ENCODE data around the gene CMIP.

Gene CMIP

DNA sequence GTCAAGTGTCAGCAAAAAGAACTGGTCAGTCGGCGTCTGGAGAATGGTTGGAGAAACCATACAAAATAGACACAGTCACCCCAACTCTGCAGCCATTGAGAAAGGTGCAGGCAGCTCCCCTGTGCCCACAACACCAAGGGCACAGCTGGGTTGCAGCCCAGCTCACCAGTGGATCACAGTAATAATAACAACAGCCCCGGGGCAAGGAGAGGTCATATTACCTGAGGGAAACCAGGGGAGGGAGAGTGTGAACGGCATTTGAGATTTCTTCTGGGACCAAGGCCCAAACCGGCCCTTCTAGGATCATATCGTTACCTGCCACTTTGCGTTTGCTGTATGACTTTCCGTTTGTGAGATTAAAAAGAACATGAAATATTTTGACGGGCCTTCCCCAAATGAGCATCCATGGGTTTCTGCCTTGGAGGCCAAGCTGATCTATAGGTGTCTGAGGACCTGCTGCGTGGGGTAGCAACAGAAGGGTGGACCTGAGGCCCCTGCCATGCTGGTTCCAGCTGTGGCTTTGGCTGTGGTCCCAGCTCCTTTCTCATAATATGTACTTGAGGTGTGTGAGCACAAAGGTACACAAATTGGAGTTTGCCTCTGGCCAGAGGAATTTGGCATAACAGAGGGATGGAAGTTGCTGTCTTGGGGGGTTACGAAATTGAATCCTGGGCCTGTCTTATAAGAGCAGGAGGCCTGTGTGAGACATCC, 154.6 kb downstream of the CMIP start:
- TF ChIP-seq HDGF (IDR thresholded peaks at IDR 0.05; ENCODE audit: borderline replicate concordance) (no peak), BHLHE40 (IDR thresholded peaks at IDR 0.05; ENCODE audit: borderline replicate concordance) (no peak), ELF4 (IDR thresholded peaks at IDR 0.05) (no peak), FOXK2 (IDR thresholded peaks at IDR 0.05) (no peak), SUZ12 (IDR thresholded peaks at IDR 0.05) (no peak), L3MBTL2 (conservative IDR thresholded peaks at IDR 0.05) (no peak), ZNF384 (IDR thresholded peaks at IDR 0.05) (no peak), FOXA1 (IDR thresholded peaks at IDR 0.05) (no peak), ARNT (IDR thresholded peaks at IDR 0.05) (no peak), CTBP1 (IDR thresholded peaks at IDR 0.05; ENCODE audit: borderline replicate concordance) (no peak)
- TF ChIP-seq, protein P1, sequence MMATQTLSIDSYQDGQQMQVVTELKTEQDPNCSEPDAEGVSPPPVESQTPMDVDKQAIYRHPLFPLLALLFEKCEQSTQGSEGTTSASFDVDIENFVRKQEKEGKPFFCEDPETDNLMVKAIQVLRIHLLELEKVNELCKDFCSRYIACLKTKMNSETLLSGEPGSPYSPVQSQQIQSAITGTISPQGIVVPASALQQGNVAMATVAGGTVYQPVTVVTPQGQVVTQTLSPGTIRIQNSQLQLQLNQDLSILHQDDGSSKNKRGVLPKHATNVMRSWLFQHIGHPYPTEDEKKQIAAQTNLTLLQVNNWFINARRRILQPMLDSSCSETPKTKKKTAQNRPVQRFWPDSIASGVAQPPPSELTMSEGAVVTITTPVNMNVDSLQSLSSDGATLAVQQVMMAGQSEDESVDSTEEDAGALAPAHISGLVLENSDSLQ (IDR thresholded peaks at IDR 0.05): no peak
- CTCF ChIA-PET: interaction anchor here (0.6 kb wide), 1 partner anchor 1728 kb away, joined by 3 read pairs; no protein-coding TSS in a partner anchor
- POLR2A ChIA-PET: no interaction called here
- DNase-seq (ENCODE audit: extremely low spot score): no peak

DNA sequence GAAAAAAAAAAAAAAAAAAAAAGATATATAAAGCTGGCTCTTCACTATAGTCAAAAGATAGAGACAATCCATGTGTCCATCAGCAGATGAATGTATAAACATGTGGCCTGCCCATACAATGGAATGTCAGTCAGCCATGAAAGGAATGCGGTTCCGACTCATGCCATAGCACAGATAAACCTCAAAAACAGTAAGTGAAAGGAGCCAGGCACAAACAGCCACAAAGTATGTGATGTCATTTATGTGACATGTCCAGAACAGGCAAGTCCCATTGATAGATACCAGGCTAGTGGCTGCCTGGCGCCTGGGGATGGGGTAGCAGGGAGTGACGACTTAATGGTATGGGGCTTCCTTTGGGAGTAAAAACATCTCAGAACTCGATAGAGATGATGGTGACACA, 155.7 kb downstream of the CMIP start:
- CTCF ChIA-PET: no interaction called here
- POLR2A ChIA-PET: no interaction called here
- no peak for DNase-seq (ENCODE audit: extremely low spot score)
- TF ChIP-seq FOXM1 (IDR thresholded peaks at IDR 0.05; ENCODE audit: borderline replicate concordance): no peak
- TF ChIP-seq CTBP1 (IDR thresholded peaks at IDR 0.05; ENCODE audit: borderline replicate concordance): no peak
- TF ChIP-seq ELF4 (IDR thresholded peaks at IDR 0.05): no peak
- TF ChIP-seq FOXA1 (IDR thresholded peaks at IDR 0.05): no peak
- TF ChIP-seq HDGF (IDR thresholded peaks at IDR 0.05; ENCODE audit: borderline replicate concordance): no peak
- no peak for TF ChIP-seq ZNF384 (IDR thresholded peaks at IDR 0.05)
- no peak for TF ChIP-seq L3MBTL2 (conservative IDR thresholded peaks at IDR 0.05)
- TF ChIP-seq ARNT (IDR thresholded peaks at IDR 0.05): no peak
- no peak for TF ChIP-seq FOXK2 (IDR thresholded peaks at IDR 0.05)
- no peak for TF ChIP-seq LEF1 (IDR thresholded peaks at IDR 0.05; ENCODE audit: borderline replicate concordance)
- TF ChIP-seq SP1 (IDR thresholded peaks at IDR 0.05): no peak
- no peak for TF ChIP-seq SUZ12 (IDR thresholded peaks at IDR 0.05)
- no peak for TF ChIP-seq NFRKB (IDR thresholded peaks at IDR 0.05)
- no peak for TF ChIP-seq TARDBP (IDR thresholded peaks at IDR 0.05)
- TF ChIP-seq, protein P1 (IDR thresholded peaks at IDR 0.05): no peak
- no peak for TF ChIP-seq BHLHE40 (IDR thresholded peaks at IDR 0.05; ENCODE audit: borderline replicate concordance)

DNA sequence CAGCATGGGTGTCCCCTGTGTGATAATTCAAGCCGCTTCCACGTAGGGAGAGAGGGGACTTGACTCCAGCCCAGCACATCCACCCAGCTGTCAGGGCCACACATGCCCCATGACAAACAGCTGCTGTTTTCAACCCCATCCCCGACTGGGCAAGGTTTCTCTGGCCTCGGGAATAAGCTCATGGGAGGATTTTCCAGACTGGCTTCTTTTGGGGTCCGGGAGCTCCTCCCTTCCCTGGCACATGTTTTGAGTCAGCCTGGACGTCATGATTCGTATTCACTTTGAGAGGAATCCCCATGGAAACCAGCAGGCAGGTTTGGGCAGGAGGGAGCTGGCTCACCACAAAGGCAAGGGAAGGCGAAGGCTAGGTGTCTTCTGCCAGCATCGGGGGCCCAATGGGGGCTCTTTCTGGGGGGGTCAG, 156.4 kb downstream of the CMIP start:
- DNase-seq (ENCODE audit: extremely low spot score): no peak
- TF ChIP-seq FOXK2 (IDR thresholded peaks at IDR 0.05) (no peak), SP1 (IDR thresholded peaks at IDR 0.05) (no peak), TARDBP (IDR thresholded peaks at IDR 0.05) (no peak), HDGF (IDR thresholded peaks at IDR 0.05; ENCODE audit: borderline replicate concordance) (no peak), CTBP1 (IDR thresholded peaks at IDR 0.05; ENCODE audit: borderline replicate concordance) (no peak), FOXA1 (IDR thresholded peaks at IDR 0.05) (no peak), FOXM1 (IDR thresholded peaks at IDR 0.05; ENCODE audit: borderline replicate concordance) (no peak), ELF4 (IDR thresholded peaks at IDR 0.05) (no peak), L3MBTL2 (conservative IDR thresholded peaks at IDR 0.05) (no peak), SUZ12 (IDR thresholded peaks at IDR 0.05) (no peak)
- CTCF ChIA-PET: no interaction called here
- POLR2A ChIA-PET: no interaction called here

DNA sequence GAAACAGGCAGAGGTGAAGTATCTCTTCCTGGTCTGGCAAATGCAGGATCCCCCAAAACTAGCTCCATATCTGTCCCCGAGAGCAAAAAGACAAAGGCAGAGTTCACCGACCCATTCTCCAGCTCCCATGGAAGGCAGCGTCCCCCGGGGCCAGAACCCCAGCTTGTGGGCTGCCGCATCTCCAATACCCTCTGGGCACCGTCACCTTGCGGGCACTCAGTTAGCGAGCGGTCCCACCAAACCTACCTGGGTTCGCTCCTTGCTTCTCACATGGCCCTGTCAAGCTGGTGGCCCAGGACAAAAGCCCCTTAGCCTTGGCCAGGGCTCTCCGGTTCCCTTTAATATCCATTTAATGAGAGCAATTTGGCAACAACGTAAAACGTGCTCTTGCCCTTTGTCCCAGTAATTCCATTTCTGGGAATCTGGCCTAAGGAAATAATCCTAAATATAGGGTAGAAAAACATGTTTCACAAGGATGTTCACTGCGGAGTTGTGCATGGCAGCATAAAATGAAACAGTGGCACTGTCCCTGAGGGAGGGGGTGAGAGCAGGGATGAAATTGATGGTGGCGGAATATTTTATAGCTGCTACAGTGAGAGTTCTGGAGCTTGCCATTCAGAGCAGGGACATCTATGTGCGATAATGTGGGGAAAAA, 157.1 kb downstream of the CMIP start:
- ChIA-PET POLR2A (no interaction called here), CTCF (interaction anchor here (0.6 kb wide), 1 partner anchor 17 kb away, joined by 3 read pairs; no protein-coding TSS in a partner anchor)
- no peak for TF ChIP-seq FOXK2 (IDR thresholded peaks at IDR 0.05)
- TF ChIP-seq HDGF (IDR thresholded peaks at IDR 0.05; ENCODE audit: borderline replicate concordance): no peak
- no peak for TF ChIP-seq ELF4 (IDR thresholded peaks at IDR 0.05)
- no peak for TF ChIP-seq L3MBTL2 (conservative IDR thresholded peaks at IDR 0.05)
- TF ChIP-seq SUZ12 (IDR thresholded peaks at IDR 0.05): no peak
- TF ChIP-seq ARNT (IDR thresholded peaks at IDR 0.05): no peak
- no peak for TF ChIP-seq CTBP1 (IDR thresholded peaks at IDR 0.05; ENCODE audit: borderline replicate concordance)
- no peak for TF ChIP-seq NFRKB (IDR thresholded peaks at IDR 0.05)
- no peak for TF ChIP-seq ZNF384 (IDR thresholded peaks at IDR 0.05)
- TF ChIP-seq FOXA1 (IDR thresholded peaks at IDR 0.05): no peak
- no peak for TF ChIP-seq TARDBP (IDR thresholded peaks at IDR 0.05)
- TF ChIP-seq FOXM1 (IDR thresholded peaks at IDR 0.05; ENCODE audit: borderline replicate concordance): no peak
- no peak for TF ChIP-seq LEF1 (IDR thresholded peaks at IDR 0.05; ENCODE audit: borderline replicate concordance)
- no peak for TF ChIP-seq BHLHE40 (IDR thresholded peaks at IDR 0.05; ENCODE audit: borderline replicate concordance)
- no peak for DNase-seq (ENCODE audit: extremely low spot score)

DNA sequence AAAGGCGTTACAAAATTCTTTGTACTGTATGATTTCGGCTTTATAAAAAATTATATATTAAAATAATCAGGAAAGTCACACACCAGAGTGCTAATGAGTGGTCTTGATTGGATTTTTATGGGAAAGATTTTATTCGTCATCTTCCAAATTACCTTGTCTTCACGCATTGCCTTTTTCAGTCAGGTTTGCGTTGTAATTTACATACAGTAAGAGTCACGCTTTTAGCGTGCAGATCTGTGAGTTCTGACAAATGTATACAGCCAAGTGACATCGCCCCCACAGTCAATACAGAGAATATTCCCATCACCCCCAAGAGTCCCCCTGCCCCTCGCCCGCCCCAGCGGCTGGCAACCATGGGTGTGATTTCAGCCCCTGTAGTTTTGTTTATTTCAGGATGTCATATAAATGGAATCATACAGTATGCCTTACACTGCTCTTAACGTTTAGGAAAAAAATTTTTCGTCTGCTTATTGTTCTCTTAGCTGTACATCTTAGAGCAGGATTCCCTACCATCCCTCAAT, 157.7 kb downstream of the CMIP start:
- TF ChIP-seq ARNT (IDR thresholded peaks at IDR 0.05) (no peak), L3MBTL2 (conservative IDR thresholded peaks at IDR 0.05) (no peak), FOXK2 (IDR thresholded peaks at IDR 0.05) (no peak), CTBP1 (IDR thresholded peaks at IDR 0.05; ENCODE audit: borderline replicate concordance) (no peak), NFRKB (IDR thresholded peaks at IDR 0.05) (no peak), ZNF384 (IDR thresholded peaks at IDR 0.05) (no peak), ELF4 (IDR thresholded peaks at IDR 0.05) (no peak), LEF1 (IDR thresholded peaks at IDR 0.05; ENCODE audit: borderline replicate concordance) (no peak), SUZ12 (IDR thresholded peaks at IDR 0.05) (no peak), FOXM1 (IDR thresholded peaks at IDR 0.05; ENCODE audit: borderline replicate concordance) (no peak), FOXA1 (IDR thresholded peaks at IDR 0.05) (no peak), TARDBP (IDR thresholded peaks at IDR 0.05) (no peak), BHLHE40 (IDR thresholded peaks at IDR 0.05; ENCODE audit: borderline replicate concordance) (no peak), SP1 (IDR thresholded peaks at IDR 0.05) (no peak), HDGF (IDR thresholded peaks at IDR 0.05; ENCODE audit: borderline replicate concordance) (no peak)
- TF ChIP-seq, protein P1 (IDR thresholded peaks at IDR 0.05): no peak
- DNase-seq (ENCODE audit: extremely low spot score): no peak
- POLR2A ChIA-PET: no interaction called here
- CTCF ChIA-PET: interaction anchor here (0.6 kb wide), 1 partner anchor 18 kb away, joined by 3 read pairs; no protein-coding TSS in a partner anchor
